Measurements from ENCODE around the gene CRACR2B.

Gene CRACR2B

DNA sequence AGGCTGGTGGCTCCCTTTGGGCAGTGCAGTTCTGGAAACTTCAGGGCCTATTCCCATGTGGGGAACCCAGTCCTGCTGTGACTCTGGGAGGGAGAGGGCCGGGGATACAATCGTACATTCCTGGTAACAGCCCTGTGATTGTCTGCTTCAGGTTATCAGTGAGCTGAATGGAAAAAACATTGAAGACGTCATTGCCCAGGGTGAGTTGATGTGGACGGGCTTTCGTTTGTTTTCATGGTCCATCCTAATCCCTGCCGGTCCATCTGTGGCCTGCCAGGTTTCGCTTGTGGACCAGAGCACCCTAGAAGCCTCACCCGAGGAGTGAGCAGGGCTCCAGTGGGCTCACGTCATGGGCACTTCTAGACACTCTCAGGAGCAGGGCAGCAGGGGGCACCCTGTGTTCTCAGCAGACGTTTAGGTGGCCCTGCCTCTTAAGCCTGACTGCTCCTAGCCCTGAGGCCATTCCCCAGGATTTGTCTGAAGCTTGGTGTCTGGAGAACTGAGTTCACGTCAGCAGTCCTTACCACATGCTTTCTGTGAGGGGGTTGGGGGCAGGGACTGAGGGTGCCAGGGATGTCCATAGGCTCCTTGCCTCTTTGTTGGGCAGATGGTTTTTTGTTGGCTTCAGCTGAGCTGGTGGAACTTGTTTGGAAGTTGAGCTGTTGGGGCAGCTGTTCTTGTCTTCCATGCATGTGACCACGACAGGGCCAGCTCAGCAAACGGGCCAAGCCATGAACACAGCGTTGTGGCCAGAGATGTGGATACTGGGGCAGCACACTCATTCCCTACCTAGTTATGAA lies 16.1 kb upstream of the CRACR2B start:
- no peak for DNase-seq (ENCODE audit: low spot score)

DNA sequence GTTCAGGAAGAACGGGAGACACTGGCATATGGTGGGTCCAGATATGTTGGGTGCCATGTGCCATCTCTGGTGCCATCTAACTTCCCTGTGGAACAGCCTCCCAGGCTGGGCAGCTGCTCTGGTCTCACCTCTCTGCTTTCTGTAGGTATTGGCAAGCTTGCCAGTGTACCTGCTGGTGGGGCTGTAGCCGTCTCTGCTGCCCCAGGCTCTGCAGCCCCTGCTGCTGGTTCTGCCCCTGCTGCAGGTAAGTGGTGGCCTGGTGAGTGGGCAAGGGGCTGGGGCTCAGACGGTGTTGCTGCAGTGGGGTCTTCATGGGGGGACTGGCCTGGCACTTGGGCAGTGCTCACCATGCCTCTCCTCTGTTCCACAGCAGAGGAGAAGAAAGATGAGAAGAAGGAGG lies 15.3 kb upstream of the CRACR2B start:
- no peak for DNase-seq (ENCODE audit: low spot score)

DNA sequence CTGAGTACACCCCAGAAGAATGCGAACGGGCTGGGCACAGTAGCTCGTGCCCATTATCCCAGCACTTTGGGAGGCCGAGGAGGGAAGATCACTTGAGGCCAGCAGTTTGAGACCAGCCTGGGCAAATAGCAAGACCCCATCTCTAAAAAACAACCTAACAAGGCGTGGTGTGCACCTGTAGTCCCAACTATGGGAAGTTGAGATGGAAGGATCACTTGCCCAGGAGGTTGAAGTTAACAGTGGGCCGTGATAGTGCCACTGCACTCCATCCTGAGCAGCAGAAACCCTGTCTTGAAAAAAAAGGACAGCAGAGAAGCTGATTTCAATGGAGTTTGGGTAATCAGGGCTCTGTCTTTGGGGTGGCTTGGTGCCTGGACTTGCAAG lies 14.7 kb upstream of the CRACR2B start:
- no peak for DNase-seq (ENCODE audit: low spot score)

DNA sequence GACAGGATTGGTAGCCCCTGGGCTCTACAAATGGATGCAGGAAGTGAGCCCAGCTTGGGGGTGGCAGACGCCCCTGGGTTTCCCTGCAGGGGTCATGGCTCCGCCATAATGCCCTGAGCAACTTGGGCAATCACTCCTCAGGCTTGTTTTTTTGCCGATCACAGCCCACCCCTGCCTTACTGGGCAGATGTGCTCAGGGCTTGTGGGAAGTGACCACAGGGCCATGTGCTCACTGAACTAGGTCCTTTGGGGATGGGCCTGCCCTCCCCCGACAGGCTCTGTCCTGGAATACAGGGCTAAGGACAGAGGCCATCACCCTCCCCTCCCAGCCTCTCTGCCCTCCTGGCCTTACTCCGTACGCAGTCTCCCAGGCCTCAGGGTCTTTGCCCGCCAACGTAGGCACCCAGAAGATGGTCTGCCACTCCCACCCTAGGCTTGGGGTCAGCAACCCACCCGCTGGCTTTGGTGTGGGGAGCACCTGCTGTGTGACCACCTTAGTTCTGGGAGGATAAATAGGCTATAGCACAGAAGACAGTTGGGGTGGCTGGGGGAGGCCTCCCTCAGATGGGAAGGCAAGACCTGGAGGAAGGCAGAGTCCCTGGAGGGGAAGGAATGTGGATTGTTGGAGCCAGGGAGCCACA lies 14.1 kb upstream of the CRACR2B start:
- DNase-seq (ENCODE audit: low spot score), result no peak

DNA sequence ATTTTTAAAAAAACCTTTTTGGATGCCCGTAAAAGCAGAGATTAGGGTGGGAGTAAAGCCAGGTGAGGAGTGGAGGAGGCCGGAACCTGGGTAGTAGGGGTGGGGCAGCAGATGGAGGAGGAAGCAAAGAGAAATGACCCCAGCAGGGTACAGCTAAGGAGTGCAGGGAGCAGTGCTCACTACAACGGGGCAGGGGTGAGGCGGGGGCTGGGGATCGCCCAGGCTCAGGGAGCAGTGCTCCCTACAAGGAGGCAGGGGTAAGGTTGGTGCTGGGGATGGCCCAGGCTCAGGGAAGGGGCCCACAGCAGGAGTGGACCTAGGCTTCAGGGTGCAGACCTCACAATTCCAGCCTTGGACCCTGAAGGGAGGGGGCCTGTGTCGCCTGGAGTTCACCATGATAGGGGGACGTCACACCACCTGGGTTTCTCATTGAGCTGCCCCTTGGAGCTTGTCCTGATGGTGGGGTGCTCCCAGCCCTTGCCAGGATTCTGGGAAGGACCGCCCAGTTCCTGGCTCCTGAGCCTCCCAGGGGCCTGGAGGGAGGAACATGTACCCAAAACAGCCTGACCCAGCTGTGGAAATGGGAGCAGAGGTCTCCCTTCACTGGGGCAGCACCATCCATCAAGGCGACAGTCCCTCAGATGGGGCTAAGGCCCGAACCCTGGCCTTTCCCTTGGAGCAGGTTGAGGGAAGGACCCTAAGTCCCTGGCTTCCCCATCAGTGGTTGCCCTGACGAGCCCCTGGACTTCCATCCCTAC lies 11.9 kb upstream of the CRACR2B start:
- no peak for DNase-seq (ENCODE audit: low spot score)

DNA sequence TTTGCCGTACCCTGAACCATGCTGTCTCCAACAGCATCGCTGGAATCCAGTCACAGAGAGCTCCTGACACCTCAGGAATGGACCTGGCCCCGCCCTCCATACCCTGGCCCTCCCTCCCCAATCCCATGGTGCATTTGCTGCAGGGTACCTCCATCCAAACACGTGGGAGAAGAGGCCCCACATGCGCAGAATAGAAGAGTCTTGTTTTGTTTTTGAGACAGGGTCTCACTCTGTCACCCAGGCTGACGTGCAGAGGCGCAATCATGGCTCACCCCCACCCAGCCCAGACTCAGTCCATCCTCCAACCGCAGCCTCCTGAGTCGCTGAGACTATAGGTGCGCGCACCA lies 11.3 kb upstream of the CRACR2B start:
- DNase-seq (ENCODE audit: low spot score), result no peak

DNA sequence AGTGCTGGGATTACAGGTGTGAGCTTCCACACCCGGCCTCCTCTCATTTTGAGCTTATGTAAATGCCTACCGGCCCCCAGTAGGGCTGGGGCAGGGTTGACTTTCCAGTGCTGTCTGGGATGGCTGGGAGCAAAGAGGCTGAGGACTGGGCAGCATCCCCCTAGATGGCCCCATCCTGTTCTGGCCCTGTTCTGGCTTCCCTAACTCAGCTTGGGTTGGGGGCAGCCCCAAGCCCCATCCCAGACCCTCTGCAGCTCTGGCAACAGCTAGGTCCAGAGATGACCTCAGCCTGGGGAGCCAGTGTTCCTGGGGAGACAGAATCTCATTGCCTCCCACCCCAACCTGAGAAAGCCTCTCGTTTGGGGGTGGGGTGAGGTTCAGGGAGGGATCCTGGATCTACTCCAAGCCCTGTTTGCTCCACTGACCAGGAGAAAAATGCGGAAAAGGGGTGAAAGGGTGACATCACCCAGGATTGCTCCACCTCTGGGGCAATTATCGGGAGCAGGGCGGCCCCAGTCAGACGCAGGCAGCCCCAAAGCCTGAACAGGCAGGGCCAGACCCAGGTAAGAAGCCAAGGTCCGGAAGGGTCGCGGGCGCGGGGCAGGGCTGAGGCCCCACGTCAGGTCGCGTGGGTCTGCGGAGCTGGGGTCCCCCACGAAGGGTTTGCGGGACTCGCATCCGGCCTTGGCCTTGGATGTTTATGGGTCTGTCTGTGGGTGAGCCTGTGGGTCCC lies 9.2 kb upstream of the CRACR2B start, which contains the start of gene PNPLA2:
PNPLA2 (plus strand) TSS at position 519 of the 733 bp plus-strand sequence. CDS start 805 bp downstream, outside the sequence.
- DNase-seq (ENCODE audit: low spot score), result no peak

DNA sequence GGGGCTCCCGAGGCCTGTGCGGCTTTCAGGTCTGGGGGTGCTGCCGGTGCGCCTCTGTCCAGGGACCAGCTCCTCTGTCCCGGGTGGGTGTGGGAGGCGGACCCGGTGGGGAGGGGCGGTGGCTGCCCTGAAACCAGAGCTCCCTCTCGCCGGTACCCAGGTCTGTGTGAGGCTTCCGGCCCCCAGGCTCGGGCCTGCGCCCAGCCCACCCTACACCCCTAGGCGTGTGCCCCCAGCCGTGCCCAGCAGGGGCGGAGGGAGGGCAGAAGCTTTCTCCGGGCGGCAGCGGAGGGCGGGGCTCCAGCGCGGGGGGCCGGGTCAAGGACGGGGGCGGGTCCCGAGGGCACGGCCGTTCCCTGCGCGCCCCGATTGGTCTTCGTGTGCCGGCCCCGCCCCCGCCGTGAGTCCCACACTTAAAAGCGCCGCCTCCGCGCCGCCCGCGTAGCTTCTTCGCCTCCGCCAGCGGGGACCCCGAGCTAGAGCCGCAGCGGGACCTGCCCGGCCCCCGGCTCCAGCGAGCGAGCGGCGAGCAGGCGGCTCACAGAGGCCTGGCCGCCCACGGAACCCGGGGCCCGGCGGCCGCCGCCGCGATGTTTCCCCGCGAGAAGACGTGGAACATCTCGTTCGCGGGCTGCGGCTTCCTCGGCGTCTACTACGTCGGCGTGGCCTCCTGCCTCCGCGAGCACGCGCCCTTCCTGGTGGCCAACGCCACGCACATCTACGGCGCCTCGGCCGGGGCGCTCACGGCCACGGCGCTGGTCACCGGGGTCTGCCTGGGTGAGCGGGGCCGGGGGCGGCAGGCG lies 8.4 kb upstream of the CRACR2B start:
- peak; percentile 94 for DNase-seq (ENCODE audit: low spot score)

DNA sequence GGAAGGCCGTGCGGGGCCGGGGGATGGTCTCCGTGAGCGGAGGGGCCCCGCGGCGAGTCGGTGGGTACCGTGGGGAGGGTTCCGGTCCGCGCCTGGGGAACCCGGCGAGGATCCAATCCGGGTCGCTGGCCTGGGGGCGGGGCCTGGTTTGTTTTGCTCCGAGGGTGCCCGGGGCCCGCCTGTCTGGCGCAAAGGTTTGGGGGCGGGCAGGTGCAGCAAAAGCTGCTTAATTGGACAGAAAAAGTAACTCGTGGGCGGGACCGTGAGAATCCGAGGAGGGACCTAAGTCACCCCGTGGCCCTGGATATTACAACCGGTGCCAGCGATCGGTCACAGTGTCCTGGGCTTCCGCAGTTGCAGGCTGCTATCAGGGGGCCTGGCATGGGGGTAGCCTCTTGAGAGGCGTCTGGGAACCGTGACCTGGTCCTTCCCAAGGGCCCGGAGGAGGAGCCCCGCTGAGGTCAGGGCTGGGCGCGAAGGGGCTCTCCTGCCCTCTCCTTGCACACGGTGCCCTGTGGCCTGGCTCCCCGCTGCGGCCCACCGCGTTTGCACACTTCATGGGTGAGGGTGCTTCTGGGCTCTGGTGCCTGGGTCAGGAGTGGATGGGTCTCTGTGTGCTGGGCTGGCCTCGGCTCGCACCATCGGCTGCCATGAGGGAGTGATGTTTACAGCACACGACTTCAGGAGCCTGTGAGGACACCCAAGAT lies 7.6 kb upstream of the CRACR2B start:
- peak; percentile 91 for DNase-seq (ENCODE audit: low spot score)

DNA sequence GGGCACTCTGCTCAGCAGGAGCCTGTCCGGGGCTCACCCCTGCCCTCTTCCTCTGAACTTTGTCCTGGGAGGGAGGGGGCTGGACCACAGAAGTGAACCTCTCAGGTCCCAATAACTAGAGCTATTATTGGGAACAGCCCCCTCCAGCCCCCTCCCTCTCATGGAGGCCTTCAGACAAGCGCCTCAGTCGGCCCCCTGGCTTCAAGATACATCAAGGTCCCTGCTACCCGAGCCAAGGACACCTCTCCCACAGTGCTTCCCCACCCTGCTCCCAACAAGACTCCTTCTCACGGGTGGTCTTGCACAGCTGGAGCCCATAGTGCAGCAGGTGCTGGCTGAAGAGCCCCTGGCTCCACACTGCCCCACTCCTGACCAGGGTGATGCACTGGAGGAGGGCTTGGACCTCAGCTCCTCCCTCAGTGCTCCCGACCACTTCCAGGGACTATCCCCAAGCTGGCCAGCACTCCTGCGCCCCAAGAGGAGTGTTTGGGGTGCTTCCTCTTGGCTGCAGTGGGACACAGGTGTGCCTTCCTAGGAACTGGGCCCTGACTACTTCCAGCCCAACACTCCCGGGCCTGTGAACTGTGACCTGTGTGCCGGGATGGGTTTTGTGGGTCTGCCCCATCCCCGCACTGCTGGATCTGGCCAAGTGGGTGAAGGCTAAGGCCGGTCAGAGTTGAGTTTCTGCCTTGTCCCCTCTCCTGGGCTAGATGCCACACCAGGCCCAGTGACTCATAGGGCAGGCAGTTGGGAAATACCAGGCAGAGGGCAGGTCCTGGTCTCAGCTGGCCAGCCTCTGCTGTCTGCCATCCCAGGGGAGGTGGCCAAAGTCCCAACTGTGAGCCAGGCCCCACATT lies 6.8 kb upstream of the CRACR2B start:
- no peak for DNase-seq (ENCODE audit: low spot score)

DNA sequence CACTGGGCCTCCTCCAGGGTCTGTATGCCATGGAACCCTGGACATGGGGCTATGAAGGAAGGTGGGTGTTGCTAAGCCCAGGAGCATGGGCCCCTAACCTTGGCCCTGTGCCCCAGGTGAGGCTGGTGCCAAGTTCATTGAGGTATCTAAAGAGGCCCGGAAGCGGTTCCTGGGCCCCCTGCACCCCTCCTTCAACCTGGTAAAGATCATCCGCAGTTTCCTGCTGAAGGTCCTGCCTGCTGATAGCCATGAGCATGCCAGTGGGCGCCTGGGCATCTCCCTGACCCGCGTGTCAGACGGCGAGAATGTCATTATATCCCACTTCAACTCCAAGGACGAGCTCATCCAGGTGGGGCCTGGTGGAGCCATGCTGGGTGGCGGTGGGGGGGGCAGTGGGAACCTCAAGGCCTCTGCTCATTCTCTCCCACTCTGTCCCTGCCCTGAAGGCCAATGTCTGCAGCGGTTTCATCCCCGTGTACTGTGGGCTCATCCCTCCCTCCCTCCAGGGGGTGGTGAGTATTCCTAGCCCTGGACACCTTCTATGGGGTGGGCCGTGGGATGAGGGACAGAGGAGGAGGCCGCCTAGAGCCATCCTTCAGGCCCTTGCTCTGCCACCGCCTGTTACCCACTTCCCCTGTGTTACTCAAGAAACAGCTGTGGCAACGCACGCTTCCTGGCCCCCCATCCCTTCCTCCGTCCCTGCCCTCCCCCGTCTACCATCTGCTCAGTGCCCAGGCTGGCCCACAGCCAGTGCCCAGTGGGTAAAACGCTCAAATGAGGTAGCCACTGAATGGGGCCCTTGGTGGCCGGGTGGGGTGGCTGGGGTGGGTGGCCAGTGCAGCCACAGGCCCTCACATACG lies 6.0 kb upstream of the CRACR2B start:
- no peak for DNase-seq (ENCODE audit: low spot score)

DNA sequence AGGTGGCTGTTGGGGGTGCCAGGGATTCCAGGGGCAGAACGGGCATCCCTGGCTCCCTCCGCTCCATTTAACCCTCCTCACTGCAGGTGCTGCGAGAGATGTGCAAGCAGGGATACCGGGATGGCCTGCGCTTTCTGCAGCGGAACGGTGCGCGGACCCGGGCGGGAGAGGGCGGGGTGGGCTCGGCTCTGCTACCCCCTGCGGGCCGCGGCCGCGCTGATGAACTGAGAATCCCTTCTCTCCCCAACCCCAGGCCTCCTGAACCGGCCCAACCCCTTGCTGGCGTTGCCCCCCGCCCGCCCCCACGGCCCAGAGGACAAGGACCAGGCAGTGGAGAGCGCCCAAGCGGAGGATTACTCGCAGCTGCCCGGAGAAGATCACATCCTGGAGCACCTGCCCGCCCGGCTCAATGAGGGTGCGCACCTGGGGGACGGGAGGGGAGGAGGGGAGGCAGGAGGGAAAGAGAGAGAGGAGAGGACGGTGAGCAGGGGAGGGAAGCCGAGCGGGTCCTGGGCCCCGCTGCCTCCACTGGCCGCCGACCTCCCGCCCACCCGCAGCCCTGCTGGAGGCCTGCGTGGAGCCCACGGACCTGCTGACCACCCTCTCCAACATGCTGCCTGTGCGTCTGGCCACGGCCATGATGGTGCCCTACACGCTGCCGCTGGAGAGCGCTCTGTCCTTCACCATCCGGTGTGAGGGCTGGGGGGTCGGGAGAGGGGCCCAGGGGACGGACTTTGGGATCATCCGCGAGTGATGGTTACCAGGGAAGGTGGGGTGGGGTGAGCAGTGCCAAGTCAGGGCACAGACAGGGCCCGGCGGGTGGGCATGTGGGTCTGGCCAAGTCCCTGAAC lies 4.1 kb upstream of the CRACR2B start:
- DNase-seq (ENCODE audit: low spot score), result no peak

DNA sequence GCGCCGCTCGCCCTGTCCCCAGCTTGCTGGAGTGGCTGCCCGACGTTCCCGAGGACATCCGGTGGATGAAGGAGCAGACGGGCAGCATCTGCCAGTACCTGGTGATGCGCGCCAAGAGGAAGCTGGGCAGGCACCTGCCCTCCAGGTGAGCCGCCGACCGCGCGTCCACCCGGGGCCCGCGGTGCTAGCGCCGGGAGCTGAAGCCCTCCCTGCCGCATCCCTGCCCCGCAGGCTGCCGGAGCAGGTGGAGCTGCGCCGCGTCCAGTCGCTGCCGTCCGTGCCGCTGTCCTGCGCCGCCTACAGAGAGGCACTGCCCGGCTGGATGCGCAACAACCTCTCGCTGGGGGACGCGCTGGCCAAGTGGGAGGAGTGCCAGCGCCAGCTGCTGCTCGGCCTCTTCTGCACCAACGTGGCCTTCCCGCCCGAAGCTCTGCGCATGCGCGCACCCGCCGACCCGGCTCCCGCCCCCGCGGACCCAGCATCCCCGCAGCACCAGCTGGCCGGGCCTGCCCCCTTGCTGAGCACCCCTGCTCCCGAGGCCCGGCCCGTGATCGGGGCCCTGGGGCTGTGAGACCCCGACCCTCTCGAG lies 3.3 kb upstream of the CRACR2B start:
- DNase-seq (ENCODE audit: low spot score), result no peak

DNA sequence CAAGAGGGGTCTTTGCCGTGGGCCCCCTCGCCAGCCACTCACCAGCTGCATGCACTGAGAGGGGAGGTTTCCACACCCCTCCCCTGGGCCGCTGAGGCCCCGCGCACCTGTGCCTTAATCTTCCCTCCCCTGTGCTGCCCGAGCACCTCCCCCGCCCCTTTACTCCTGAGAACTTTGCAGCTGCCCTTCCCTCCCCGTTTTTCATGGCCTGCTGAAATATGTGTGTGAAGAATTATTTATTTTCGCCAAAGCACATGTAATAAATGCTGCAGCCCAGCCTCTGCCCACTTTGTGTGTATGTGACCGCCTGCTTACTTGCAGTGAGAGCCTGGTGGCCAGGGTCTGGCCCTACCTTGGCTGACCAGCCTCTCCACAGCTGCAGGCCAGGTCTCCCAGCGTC lies 2.8 kb upstream of the CRACR2B start:
- no peak for DNase-seq (ENCODE audit: low spot score)

DNA sequence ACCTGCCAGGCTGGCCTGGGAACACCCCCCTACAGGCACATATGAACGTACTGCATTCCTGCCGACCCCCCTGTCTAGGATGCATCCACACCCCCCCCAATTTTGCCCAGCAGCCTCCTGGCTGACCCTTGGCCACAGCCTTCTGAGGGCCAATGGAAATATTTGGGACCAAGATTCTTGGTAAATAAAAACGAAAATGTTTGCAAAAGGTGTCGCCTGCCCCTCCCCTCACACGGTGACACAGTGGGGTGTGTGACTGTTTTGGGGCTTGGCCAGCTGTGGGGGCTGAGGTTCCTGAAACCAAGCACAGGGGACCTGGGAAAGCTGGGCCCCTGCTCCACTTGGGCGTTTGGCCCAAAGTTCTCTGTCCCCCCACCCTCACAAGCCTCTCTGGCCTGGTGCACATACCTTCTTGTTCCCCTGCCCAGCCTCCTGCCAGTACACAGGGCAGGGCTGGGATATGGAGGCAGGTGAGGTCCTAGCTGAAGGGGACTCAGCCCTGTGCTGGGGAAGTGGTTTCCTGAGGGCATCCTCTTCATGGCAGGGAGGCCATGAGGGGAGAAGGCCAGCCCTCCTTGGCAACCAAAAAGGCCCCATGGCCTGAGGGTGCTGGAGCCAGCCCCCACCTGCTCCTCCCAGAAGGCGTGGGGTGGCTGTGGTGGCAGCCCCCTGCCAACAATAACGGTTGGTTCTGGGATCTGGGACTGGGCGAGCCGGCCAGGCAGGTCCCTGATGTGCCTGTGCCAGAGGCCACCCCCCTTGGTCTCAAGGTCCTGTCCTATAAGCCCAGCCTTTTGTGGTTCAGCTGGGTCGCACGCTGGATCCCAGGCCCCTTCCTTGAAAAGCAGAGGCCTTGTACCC lies 2.1 kb upstream of the CRACR2B start:
- no peak for DNase-seq (ENCODE audit: low spot score)

DNA sequence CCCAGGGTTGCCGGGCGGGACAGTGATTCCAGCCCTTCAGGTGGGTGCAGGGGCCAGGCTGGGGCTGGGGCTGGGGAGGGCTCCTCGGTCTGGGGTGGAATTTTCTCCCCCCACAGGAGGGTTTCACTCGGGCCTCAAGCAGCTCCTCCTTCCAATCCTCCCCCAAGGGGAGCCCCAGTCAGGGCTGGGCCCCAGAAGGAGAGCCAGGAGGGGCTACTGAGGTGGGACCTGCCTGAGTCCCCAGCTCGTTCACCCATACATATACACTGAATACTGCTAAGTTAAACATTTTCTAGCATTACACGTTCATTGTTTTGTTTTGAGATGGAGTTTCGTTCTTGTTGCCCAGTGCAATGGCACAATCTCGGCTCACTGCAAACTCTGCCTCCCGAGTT lies 1.5 kb upstream of the CRACR2B start:
- no peak for DNase-seq (ENCODE audit: low spot score)

DNA sequence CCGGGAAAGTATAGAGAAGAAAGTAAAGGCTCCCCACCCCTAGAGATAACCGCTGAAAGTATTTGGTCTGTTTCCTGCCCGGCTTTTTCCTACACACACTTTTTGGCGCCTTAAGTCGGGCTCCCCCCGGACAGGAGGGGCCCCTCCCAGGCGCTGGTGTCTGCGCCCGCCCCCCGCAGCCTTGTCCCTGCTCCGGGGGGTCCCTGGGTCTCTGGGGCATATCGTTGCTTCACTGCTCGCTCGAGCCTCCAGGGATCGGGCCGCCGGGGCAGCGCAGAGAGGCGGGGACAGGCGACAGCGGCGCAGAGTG lies 928 bp upstream of the CRACR2B start:
- no peak for DNase-seq (ENCODE audit: low spot score)
